IMR-90 (cell line): ENCODE measurements around the gene MPRIP. TPM values are rescaled to one million over a fixed set of nuclear protein-coding genes. Genes with fewer than 3 reads are reported as not detected.
"Not testable (repeated sequence)": the region's sequence is repeated elsewhere in the genome, so short reads cannot be mapped to it uniquely, and the experiment has no call there.

ENCODE experiments used
- ATAC-seq: fragments of 200-7000 bp; cut with Tn5 transposase; 2 replicates; pipeline ENCODE4 v1.9.1; 2020; ENCODE audit warnings: low read depth, mild to moderate bottlenecking, moderate library complexity
- BruUV-seq: library from RNA; stranded (reverse); fragments of 400-500 nt; replicated peaks from 2 replicates; lab custom pipeline; 2021; lab: Mats Ljungman, UMichigan
- CTCF ChIA-PET: fragments of 300-600 bp; formaldehyde crosslinking; extraction: SDS; loops from one replicate; lab custom pipeline; 2021; ENCODE audit warnings: antibody characterized with exemption; lab: Yijun Ruan, JAX
- POLR2A ChIA-PET: fragments of 300-600 bp; sonication (Branson Sonifier 250); formaldehyde crosslinking; loops from one replicate; lab custom pipeline; 2022; ENCODE audit warnings: antibody characterized with exemption; ENCODE audit not compliant: unreplicated experiment; lab: Charles Lee
- DNase-seq: peaks from one replicate; pipeline ENCODE4 v3.0.0; 2013
- H2AFZ ChIP-seq: replicated peaks from 2 replicates; pipeline ENCODE3; 2013; ENCODE audit warnings: low read length, mild to moderate bottlenecking; ENCODE audit not compliant: poor library complexity
- H2AK5ac ChIP-seq: 2 replicates; pipeline ENCODE4 v1.6.1; 2013; ENCODE audit warnings: low read depth, low read length, inconsistent platforms
- H2AK9ac ChIP-seq: replicated peaks from 2 replicates; pipeline ENCODE3; 2013; ENCODE audit warnings: mild to moderate bottlenecking, low read depth, low read length, moderate library complexity; ENCODE audit not compliant: poor library complexity
- H2BK120ac ChIP-seq: 2 replicates; pipeline ENCODE4 v1.6.1; 2013; ENCODE audit warnings: low read depth, low read length, inconsistent platforms
- H2BK15ac ChIP-seq: 3 replicates; pipeline ENCODE4 v1.6.1; 2013; ENCODE audit warnings: low read depth, low read length, inconsistent platforms
- H2BK20ac ChIP-seq: 2 replicates; pipeline ENCODE4 v1.6.1; 2013; ENCODE audit warnings: low read depth, mild to moderate bottlenecking, inconsistent platforms, low read length, moderate library complexity
- H2BK5ac ChIP-seq: 2 replicates; pipeline ENCODE4 v1.6.1; 2013; ENCODE audit warnings: mild to moderate bottlenecking, low read depth, low read length, inconsistent platforms; ENCODE audit not compliant: poor library complexity, severe bottlenecking
- H3K14ac ChIP-seq: replicated peaks from 2 replicates; pipeline ENCODE4 v1.6.1; 2013; ENCODE audit warnings: low read depth, low read length, inconsistent platforms
- H3K18ac ChIP-seq: 2 replicates; pipeline ENCODE4 v1.6.1; 2013; ENCODE audit warnings: low read depth, low read length, control low read depth
- H3K23ac ChIP-seq: 2 replicates; pipeline ENCODE4 v1.6.1; 2013; ENCODE audit warnings: low read depth, low read length, inconsistent platforms
- H3K27ac ChIP-seq: 2 replicates; pipeline ENCODE4 v1.5.1; 2013; ENCODE audit warnings: mild to moderate bottlenecking, control low read depth, low read length; ENCODE audit not compliant: insufficient read depth
- H3K27me3 ChIP-seq: 2 replicates; pipeline ENCODE4 v1.6.1; 2013; ENCODE audit warnings: low read length; ENCODE audit not compliant: control insufficient read depth, insufficient read depth
- H3K36me3 ChIP-seq: 2 replicates; pipeline ENCODE4 v1.6.1; 2013; ENCODE audit warnings: low read length, mixed read lengths; ENCODE audit not compliant: control insufficient read depth, insufficient read depth
- H3K4ac ChIP-seq: 2 replicates; pipeline ENCODE4 v1.6.1; 2013; ENCODE audit warnings: low read depth, low read length, inconsistent platforms
- H3K4me1 ChIP-seq: 2 replicates; pipeline ENCODE4 v1.6.1; 2013; ENCODE audit warnings: low read length, mixed read lengths; ENCODE audit not compliant: control insufficient read depth, insufficient read depth
- H3K4me2 ChIP-seq: 2 replicates; pipeline ENCODE4 v1.6.1; 2013; ENCODE audit warnings: low read depth, mild to moderate bottlenecking, control low read depth, low read length, moderate library complexity
- H3K4me3 ChIP-seq: 2 replicates; pipeline ENCODE4 v1.5.1; 2013; ENCODE audit warnings: low read depth, mild to moderate bottlenecking, control low read depth, low read length, moderate library complexity; ENCODE audit not compliant: insufficient read depth
- H3K56ac ChIP-seq: 2 replicates; pipeline ENCODE4 v1.6.1; 2013; ENCODE audit warnings: low read length, inconsistent platforms; ENCODE audit not compliant: insufficient read depth; ENCODE audit errors: extremely low read depth
- H3K79me1 ChIP-seq, 2 experiments: 2 replicates each; pipeline ENCODE4 v1.6.1; 2013; ENCODE audit warnings: low read length in 2 of 2, inconsistent platforms in 1 of 2, low read depth in 1 of 2
- H3K9ac ChIP-seq: 2 replicates; pipeline ENCODE4 v1.6.1; 2013; ENCODE audit warnings: low read depth, low read length, control low read depth
- H3K9me1 ChIP-seq: 2 replicates; pipeline ENCODE4 v1.6.1; 2013; ENCODE audit warnings: low read length, inconsistent platforms; ENCODE audit not compliant: insufficient read depth
- H3K9me3 ChIP-seq: 2 replicates; pipeline ENCODE4 v1.6.1; 2013; ENCODE audit warnings: low read length; ENCODE audit not compliant: control insufficient read depth, insufficient read depth
- H4K20me1 ChIP-seq: 2 replicates; pipeline ENCODE4 v1.6.1; 2013; ENCODE audit warnings: low read length, inconsistent platforms; ENCODE audit not compliant: insufficient read depth
- H4K5ac ChIP-seq: 2 replicates; pipeline ENCODE4 v1.6.1; 2013; ENCODE audit warnings: mild to moderate bottlenecking, low read depth, low read length, control low read depth
- H4K8ac ChIP-seq, 2 experiments: 2 replicates each; pipeline ENCODE4 v1.6.1; 2013; ENCODE audit warnings: low read depth in 2 of 2, low read length in 2 of 2, control low read depth in 1 of 2, inconsistent platforms in 1 of 2
- H4K91ac ChIP-seq: 2 replicates; pipeline ENCODE4 v1.6.1; 2013; ENCODE audit warnings: low read depth, low read length, inconsistent platforms; ENCODE audit not compliant: insufficient read depth
- WGBS, 2 experiments: methylation state at CpG; one replicate each; pipeline versions ENCODE4 v1.1.5 to v1.1.7; 2013; ENCODE audit warnings: missing lambda C conversion rate in 2 of 2; ENCODE audit not compliant: insufficient read length in 1 of 2; ENCODE audit errors: extremely low coverage in 2 of 2; 5-methylcytosine and 5-hydroxymethylcytosine counted together
- dilution Hi-C: fragments of 300-500 bp; cut with HindIII; formaldehyde crosslinking; loops from one replicate; pipeline ENCODE4 v1.14.3; 2018; ENCODE audit warnings: low sequenced_read_pairs; ENCODE audit not compliant: unreplicated experiment
- in situ Hi-C: fragments of 300-500 bp; cut with MboI; formaldehyde crosslinking; loops from 3 replicates; pipeline ENCODE4 v1.14.3; 2019; ENCODE audit warnings: low sequenced_read_pairs, inconsistent platforms, mixed read lengths
- intact Hi-C: fragments of 100-400 bp; cut with micrococcal nuclease; formaldehyde crosslinking; loops from 2 replicates; pipeline ENCODE4 v1.10.0; 2022
- polyA plus RNA-seq, 3 experiments: library from polyadenylated mRNA; depleted of rRNA; stranded (reverse); fragments of >200 nt; gene quantifications; 2 replicates each; pipeline ENCODE4 v1.2.3, GENCODE V29; 2012; ENCODE audit warnings: low replicate concordance in 1 of 3
- total RNA-seq: library from RNA; depleted of rRNA; stranded (reverse); fragments of >200 nt; gene quantifications from 2 replicates; pipeline ENCODE4 v1.2.3, GENCODE V29; 2012

Gene MPRIP
- total and polyA plus RNA-seq, 2 of the 4 experiments (the other 2 are of a cell fraction), result 111 to 149 TPM

DNA sequence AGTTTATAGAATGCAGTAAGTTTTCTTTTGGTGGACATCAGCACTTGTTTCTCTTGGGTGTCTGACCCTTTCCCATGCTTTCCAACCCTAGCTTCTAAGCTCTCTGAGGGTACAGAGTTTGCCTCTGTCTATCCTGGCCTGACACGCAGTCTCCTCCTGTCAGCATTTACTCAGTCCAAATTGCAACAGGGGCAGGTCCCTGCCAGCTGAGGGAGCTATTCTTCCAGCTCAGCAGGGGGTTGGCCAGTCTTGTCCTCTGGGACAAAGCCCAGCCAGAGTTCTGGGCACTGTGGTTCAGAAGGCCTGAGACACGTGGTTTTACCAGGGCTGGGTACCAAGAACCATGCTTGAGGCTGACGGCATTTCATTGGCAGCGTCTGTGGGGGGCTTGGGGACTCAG lies 32.3 kb upstream of the MPRIP start:
- H4K5ac ChIP-seq, dilution Hi-C loops, H2AK9ac ChIP-seq, H3K27me3 ChIP-seq, H2BK5ac ChIP-seq, H3K4me2 ChIP-seq, H3K56ac ChIP-seq, CTCF ChIA-PET, H3K9me1 ChIP-seq, POLR2A ChIA-PET, H3K14ac ChIP-seq, H3K23ac ChIP-seq, H3K9me3 ChIP-seq, H2AK5ac ChIP-seq, H2AFZ ChIP-seq, H2BK15ac ChIP-seq, H3K79me1 ChIP-seq, H3K9ac ChIP-seq, H3K4ac ChIP-seq, DNase-seq, H4K20me1 ChIP-seq, H3K36me3 ChIP-seq, H4K91ac ChIP-seq, H3K4me3 ChIP-seq, BruUV-seq, H3K4me1 ChIP-seq, H3K18ac ChIP-seq, H3K27ac ChIP-seq: not testable (repeated sequence)
- peak; percentile 68 for ATAC-seq
- 0 out of 2 replicates have a peak overlapping the region, but pooled peaks have one; percentile 1 for H2BK120ac ChIP-seq
- in situ Hi-C loops (loop anchor here (25.0 kb wide), 1 partner anchor 627 kb away; no protein-coding TSS in a partner anchor), intact Hi-C loops (loop anchor here (10.0 kb wide), 1 partner anchor 95 kb away; no protein-coding TSS in a partner anchor)
- WGBS, 2 experiments, result no CpG with 5 or more reads among the region's 4 CpGs
- H2BK20ac ChIP-seq, result peak overlapping the region; percentile 51; the same call in 1 of the 2 replicates
- H4K8ac ChIP-seq, result peak overlapping the region in 1 of 2 experiments; percentile 3; a peak in 1 of 4 replicates

DNA sequence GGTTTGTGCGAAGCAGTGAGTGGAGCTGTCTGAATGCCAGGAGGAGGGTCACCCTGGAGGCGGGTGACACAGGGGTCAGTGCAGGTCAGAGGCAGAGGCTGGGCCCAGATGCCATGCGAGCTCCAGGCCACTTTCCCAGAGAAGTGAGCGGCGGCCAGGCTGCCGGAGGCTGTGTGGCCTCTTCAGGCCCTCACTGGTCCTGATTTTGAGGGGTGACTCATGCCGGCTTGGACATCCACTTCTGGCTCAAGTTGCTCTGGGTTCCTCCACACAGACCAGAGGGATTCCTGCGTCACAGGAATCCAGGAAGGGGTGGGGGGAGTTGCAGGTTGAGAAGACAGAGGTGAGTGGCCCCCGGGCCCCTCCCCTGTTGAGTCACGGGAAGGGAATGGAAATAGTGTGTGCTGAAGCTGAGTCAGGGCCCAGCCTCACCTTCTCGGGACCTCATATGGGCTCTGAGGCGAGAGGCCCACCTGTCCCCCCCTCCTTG lies 31.7 kb upstream of the MPRIP start:
- H4K8ac ChIP-seq, H3K56ac ChIP-seq, H4K20me1 ChIP-seq, CTCF ChIA-PET, H2BK20ac ChIP-seq, H3K9me3 ChIP-seq, H3K36me3 ChIP-seq, H3K9me1 ChIP-seq, H2BK15ac ChIP-seq, H3K27me3 ChIP-seq, H3K27ac ChIP-seq, H2AK5ac ChIP-seq, H3K4me3 ChIP-seq, H4K5ac ChIP-seq, H3K4me2 ChIP-seq, BruUV-seq, POLR2A ChIA-PET, H2BK5ac ChIP-seq, H4K91ac ChIP-seq, intact Hi-C loops, H3K14ac ChIP-seq, H3K4ac ChIP-seq, DNase-seq, H2AK9ac ChIP-seq, H2BK120ac ChIP-seq, H2AFZ ChIP-seq, H3K23ac ChIP-seq, H3K79me1 ChIP-seq, dilution Hi-C loops, H3K9ac ChIP-seq, H3K4me1 ChIP-seq, H3K18ac ChIP-seq: not testable (repeated sequence)
- in situ Hi-C loops, result loop anchor here (25.0 kb wide), 1 partner anchor 627 kb away; no protein-coding TSS in a partner anchor
- ATAC-seq, result peak; percentile 86
- no CpG with 5 or more reads among the region's 12 CpGs for WGBS, 2 experiments
